K562 treated with DMSO at 1 percent for 12 hours (cell line): ENCODE measurements around the gene CBLL2. TPM values are rescaled to one million over a fixed set of nuclear protein-coding genes. Genes with fewer than 3 reads are reported as not detected.

Experiments used
- total RNA-seq: library from RNA; unstranded; fragments of 300-600 nt; gene quantifications from 2 replicates; pipeline ENCODE4 v1.2.3, GENCODE V29; 2022; ENCODE audit not compliant: insufficient read depth

Gene CBLL2, protein sequence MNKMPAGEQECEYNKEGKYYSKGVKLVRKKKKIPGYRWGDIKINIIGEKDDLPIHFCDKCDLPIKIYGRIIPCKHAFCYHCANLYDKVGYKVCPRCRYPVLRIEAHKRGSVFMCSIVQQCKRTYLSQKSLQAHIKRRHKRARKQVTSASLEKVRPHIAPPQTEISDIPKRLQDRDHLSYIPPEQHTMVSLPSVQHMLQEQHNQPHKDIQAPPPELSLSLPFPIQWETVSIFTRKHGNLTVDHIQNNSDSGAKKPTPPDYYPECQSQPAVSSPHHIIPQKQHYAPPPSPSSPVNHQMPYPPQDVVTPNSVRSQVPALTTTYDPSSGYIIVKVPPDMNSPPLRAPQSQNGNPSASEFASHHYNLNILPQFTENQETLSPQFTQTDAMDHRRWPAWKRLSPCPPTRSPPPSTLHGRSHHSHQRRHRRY
- not detected in 2 replicates for total RNA-seq

DNA sequence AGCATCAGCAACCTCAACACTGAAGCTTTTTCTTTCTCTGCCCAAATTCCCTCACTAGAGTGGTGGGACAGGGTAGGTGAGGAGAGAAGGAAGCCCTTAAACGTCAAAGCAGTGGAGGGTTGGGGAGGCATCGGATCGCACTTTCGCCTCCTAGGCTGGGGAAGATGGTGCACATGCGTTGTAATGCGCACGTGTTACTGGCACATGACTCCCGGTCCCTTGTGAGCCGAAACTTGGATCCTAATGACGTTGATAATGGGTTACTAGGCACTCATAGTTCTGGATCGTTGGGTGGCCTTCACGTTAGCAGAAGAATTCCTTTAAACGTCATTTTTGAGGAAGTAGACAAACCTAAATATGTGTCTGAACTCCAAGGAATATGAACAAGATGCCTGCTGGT lies at the start of gene CBLL2:
Gene CBLL2 (plus strand): TSS at position 301 of the 400 bp plus-strand sequence. CDS start 79 bp downstream, at position 380.

Other genes starting within 250 kb of the CBLL2 start
- gene PHEX, start 240.6 kb upstream of the CBLL2 start, total RNA-seq: not detected in 2 replicates